Measurements from ENCODE around the gene AMOTL2.

The AMOTL2 gene
- long read RNA-seq: 0 reads

- TF ChIP-seq SPI1 (IDR thresholded peaks at IDR 0.05; ENCODE audit: borderline replicate concordance, low read depth) (no peak), CTCF (IDR thresholded peaks at IDR 0.05; ENCODE audit: insufficient read depth, low read length) (no peak), GABPA (IDR thresholded peaks at IDR 0.05; ENCODE audit: low read depth) (no peak), POLR2AphosphoS5 (IDR thresholded peaks at IDR 0.05; ENCODE audit: low read depth) (no peak), REST (IDR thresholded peaks at IDR 0.05; ENCODE audit: insufficient replicate concordance, low read depth) (no peak)
- H3K27me3 ChIP-seq (ENCODE audit: insufficient read depth, poor library complexity, severe bottlenecking): peaks cover 36% of the 10 kb centered on the region
Observed at GRCh38 chr3:134374105-134374790, at the start of gene AMOTL2. TSS of gene AMOTL2 (minus strand) at chr3:134374447. CDS start at chr3:134371433, 3,014 bp downstream.

GRCh38 chr3:134423153-134423552, 48.9 kb upstream of the AMOTL2 start:
- H3K4me3 ChIP-seq (replicated peaks; ENCODE audit: insufficient read depth, low read length): no peak overlapping the region
- no peak overlapping the region for H3K27ac ChIP-seq (replicated peaks)
- DNase-seq (ENCODE audit: low read depth in 1 of 2, low spot score in 1 of 2): no peak
- TF ChIP-seq REST (IDR thresholded peaks at IDR 0.05; ENCODE audit: insufficient replicate concordance, low read depth) (no peak), CTCF (IDR thresholded peaks at IDR 0.05; ENCODE audit: insufficient read depth, low read length) (no peak), GABPA (IDR thresholded peaks at IDR 0.05; ENCODE audit: low read depth) (no peak), SPI1 (IDR thresholded peaks at IDR 0.05; ENCODE audit: borderline replicate concordance, low read depth) (no peak), POLR2AphosphoS5 (IDR thresholded peaks at IDR 0.05; ENCODE audit: low read depth) (no peak)
- H3K27me3 ChIP-seq (ENCODE audit: insufficient read depth, poor library complexity, severe bottlenecking): peaks cover 3% of the 10 kb centered on the region

More at GRCh38 chr3:134374105-134374790, at the start of gene AMOTL2:
- peak; percentile 13 to 25 for DNase-seq (ENCODE audit: low read depth in 1 of 2, low spot score in 1 of 2)
- Histone ChIP-seq H3K27ac (replicated peaks) (no peak within 1 kb of the TSS), H3K4me3 (replicated peaks; ENCODE audit: insufficient read depth, low read length) (peak within 1 kb of the TSS; percentile 27)

- Histone ChIP-seq H3K4me3 (replicated peaks; ENCODE audit: insufficient read depth, low read length) (no peak overlapping the region), H3K27me3 (ENCODE audit: insufficient read depth, poor library complexity, severe bottlenecking) (peaks cover 8% of the 10 kb centered on the region), H3K27ac (replicated peaks) (no peak overlapping the region)
- no peak for DNase-seq (ENCODE audit: low read depth in 1 of 2, low spot score in 1 of 2)
- TF ChIP-seq REST (IDR thresholded peaks at IDR 0.05; ENCODE audit: insufficient replicate concordance, low read depth): no peak
- TF ChIP-seq POLR2AphosphoS5 (IDR thresholded peaks at IDR 0.05; ENCODE audit: low read depth): no peak
- no peak for TF ChIP-seq CTCF (IDR thresholded peaks at IDR 0.05; ENCODE audit: insufficient read depth, low read length)
- no peak for TF ChIP-seq GABPA (IDR thresholded peaks at IDR 0.05; ENCODE audit: low read depth)
- TF ChIP-seq SPI1 (IDR thresholded peaks at IDR 0.05; ENCODE audit: borderline replicate concordance, low read depth): no peak
Observed at GRCh38 chr3:134419960-134420321, 45.7 kb upstream of the AMOTL2 start.

Measured in HL-60 (cell line).